Sigmoid colon (tissue), 4 donors: ENCODE measurements around the gene HIBADH.

Source experiments
- EP300 ChIP-seq, 4 donors: sonication (generic); formaldehyde crosslinking; IDR thresholded peaks; one replicate each; pipeline ENCODE4 v1.6.1; 2017; ENCODE audit warnings: antibody characterized with exemption in 4 of 4
- POLR2A ChIP-seq, 2 donors: fragments of 450-650 bp; IDR thresholded peaks; one replicate each; pipeline ENCODE4 v1.6.1; 2016; ENCODE audit warnings: antibody characterized with exemption in 2 of 2, mild to moderate bottlenecking in 2 of 2, moderate library complexity in 2 of 2
- POLR2AphosphoS5 ChIP-seq, 4 donors: sonication (generic); formaldehyde crosslinking; IDR thresholded peaks; one replicate each; pipeline ENCODE4 v1.6.1; 2017; ENCODE audit warnings: antibody characterized with exemption in 4 of 4
- TF ChIP-seq, protein P1 (sequence below), 4 experiments: fragments of 450-650 bp in 3 of 4; fragments of 200-600 bp in 1 of 4; IDR thresholded peaks; one replicate each; pipeline ENCODE4 v1.5.1; 2016 to 2019; ENCODE audit warnings: antibody characterized with exemption in 4 of 4, mild to moderate bottlenecking in 3 of 4, moderate library complexity in 2 of 4

DNA sequence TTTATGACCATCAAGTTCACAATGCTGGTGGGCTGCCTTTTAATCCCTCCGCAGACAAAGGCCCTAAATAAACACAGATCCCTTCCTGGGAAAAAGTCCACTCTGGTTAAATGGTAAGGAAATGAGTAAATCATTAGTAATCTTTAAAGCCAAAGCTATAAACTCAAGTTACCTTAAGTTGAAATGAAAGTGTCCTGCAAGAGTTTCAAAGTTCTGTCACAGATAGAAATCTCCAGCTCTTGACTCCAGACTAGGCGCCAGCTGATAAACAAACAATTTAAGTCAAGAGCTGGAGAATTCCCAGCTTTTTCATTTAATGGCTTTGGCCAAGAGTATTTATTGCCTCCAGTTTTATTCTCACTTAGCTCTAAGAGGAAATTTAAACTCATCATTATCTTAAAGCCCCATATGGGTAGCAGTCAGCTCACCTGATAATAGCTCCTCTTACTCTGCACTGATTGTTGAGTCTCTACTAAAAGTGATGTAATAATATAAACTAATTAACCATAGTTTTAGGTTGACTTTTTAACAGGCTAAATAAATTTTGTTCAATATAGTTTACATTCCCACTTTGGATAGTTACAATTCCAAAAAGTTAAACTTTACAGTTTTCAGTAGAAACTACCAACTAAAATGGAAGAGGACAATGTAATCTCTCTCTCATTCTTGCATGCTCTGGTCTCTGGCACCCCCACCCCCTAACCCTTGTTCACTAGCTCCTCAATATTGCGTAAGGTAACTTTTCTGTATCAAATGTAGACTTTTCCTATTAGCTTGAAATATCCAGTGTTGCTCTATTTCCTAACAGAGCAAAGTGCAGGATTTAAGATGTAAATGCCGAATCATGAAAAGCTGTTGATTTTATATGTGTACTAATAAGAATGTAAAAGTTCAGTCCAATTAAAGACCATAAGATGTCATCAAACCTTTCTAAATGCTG is 56.1 kb downstream of the HIBADH start:
- TF ChIP-seq POLR2AphosphoS5 (IDR thresholded peaks at IDR 0.05) (no peak), POLR2A (IDR thresholded peaks at IDR 0.05) (no peak), EP300 (IDR thresholded peaks at IDR 0.05) (no peak)
- TF ChIP-seq, protein P1, sequence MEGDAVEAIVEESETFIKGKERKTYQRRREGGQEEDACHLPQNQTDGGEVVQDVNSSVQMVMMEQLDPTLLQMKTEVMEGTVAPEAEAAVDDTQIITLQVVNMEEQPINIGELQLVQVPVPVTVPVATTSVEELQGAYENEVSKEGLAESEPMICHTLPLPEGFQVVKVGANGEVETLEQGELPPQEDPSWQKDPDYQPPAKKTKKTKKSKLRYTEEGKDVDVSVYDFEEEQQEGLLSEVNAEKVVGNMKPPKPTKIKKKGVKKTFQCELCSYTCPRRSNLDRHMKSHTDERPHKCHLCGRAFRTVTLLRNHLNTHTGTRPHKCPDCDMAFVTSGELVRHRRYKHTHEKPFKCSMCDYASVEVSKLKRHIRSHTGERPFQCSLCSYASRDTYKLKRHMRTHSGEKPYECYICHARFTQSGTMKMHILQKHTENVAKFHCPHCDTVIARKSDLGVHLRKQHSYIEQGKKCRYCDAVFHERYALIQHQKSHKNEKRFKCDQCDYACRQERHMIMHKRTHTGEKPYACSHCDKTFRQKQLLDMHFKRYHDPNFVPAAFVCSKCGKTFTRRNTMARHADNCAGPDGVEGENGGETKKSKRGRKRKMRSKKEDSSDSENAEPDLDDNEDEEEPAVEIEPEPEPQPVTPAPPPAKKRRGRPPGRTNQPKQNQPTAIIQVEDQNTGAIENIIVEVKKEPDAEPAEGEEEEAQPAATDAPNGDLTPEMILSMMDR (IDR thresholded peaks at IDR 0.05) = no peak
